Measurements from ENCODE around the gene CASP5. TPM values are rescaled to one million over a fixed set of nuclear protein-coding genes. Genes with fewer than 3 reads are reported as not detected.

CASP5 gene
- total RNA-seq, 2 experiments from 2014 or later = not detected

DNA sequence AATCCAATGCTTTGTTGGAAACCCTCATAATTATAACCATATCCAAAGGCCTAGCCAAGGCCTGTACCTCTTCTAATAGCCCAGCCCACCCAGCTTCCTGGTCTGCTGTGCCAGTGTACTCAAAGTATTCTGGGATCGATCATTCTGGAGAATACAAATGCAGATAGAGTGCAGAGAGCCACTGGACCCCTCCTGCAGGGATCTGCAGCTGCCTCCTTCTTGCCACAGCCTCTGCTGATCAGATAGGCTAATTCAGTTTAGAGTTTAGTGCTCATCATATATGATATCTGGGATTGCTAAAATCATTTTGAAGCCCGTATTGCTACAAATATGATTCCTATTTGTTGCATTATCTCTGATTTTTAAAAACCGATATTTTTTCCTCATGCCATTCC is 17.5 kb downstream of the CASP5 start:
- DNase-seq (no peak), ATAC-seq (no peak)
- no peaks in the 10 kb centered on the region for H3K27me3 Mint-ChIP-seq
- no peak overlapping the region for H3K27ac Mint-ChIP-seq
- no peak overlapping the region for H3K4me3 Mint-ChIP-seq
- peaks cover 5% of the 10 kb centered on the region for H3K4me1 Mint-ChIP-seq (ENCODE audit: low read depth)
- ChIA-PET CTCF (no interaction called here), POLR2A (no interaction called here)
- H3K9me3 Mint-ChIP-seq = no peaks in the 10 kb centered on the region
- no peaks in the 10 kb centered on the region for H3K36me3 Mint-ChIP-seq (ENCODE audit: low read depth)
- no peak for TF ChIP-seq CTCF (IDR thresholded peaks at IDR 0.05)
- intact Hi-C loops (cut with micrococcal nuclease) = loop anchor here (10.0 kb wide), 1 partner anchor 411 kb away; no protein-coding TSS in a partner anchor

- Mint-ChIP-seq H3K4me3 (no peak overlapping the region), H3K27me3 (no peaks in the 10 kb centered on the region), H3K36me3 (ENCODE audit: low read depth) (no peaks in the 10 kb centered on the region), H3K9me3 (no peaks in the 10 kb centered on the region), H3K4me1 (ENCODE audit: low read depth) (peaks cover 7% of the 10 kb centered on the region), H3K27ac (no peak overlapping the region)
- no peak for TF ChIP-seq CTCF (IDR thresholded peaks at IDR 0.05)
- no peak for DNase-seq
- ATAC-seq = no peak
- ChIA-PET CTCF (interaction anchor here (1.1 kb wide), 1 partner anchor 57 kb away, joined by 3 read pairs; no protein-coding TSS in a partner anchor), POLR2A (no interaction called here)
- intact Hi-C loops (cut with micrococcal nuclease) = loop anchor here (10.0 kb wide), 1 partner anchor 409 kb away; no protein-coding TSS in a partner anchor
Measured at GRCh38 chr11:105004021-105004420, 18.9 kb downstream of the CASP5 start.

GRCh38 chr11:105003151-105003550 is 19.8 kb downstream of the CASP5 start:
- Mint-ChIP-seq H3K4me3 (no peak overlapping the region), H3K27ac (no peak overlapping the region), H3K4me1 (ENCODE audit: low read depth) (peaks cover 7% of the 10 kb centered on the region), H3K36me3 (ENCODE audit: low read depth) (no peaks in the 10 kb centered on the region), H3K9me3 (no peaks in the 10 kb centered on the region), H3K27me3 (no peaks in the 10 kb centered on the region)
- ChIA-PET POLR2A (no interaction called here), CTCF (interaction anchor here (1.1 kb wide), 1 partner anchor 56 kb away, joined by 3 read pairs; no protein-coding TSS in a partner anchor)
- no peak for TF ChIP-seq CTCF (IDR thresholded peaks at IDR 0.05)
- DNase-seq (no peak), ATAC-seq (no peak)
- intact Hi-C loops (cut with micrococcal nuclease) = loop anchor here (10.0 kb wide), 1 partner anchor 408 kb away; no protein-coding TSS in a partner anchor

DNA sequence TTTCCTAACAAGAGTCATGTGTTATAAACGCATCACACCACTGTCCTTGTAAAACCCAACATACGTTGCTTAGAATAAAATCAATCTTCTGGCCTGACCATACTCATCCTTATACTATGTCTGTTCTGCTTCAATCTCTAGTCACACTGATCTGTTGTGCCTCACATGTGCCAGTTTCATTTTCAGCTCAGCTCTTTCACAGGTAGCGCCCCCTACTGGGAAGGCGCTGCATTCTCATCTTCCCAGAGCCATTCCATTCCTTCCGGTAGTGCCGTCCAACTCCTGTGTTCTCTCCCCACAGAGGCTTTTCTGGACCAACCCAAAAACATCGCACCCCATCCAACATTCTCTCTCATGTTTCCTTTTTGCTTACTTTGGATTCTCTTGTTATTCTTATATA is 22.2 kb downstream of the CASP5 start:
- TF ChIP-seq CTCF (IDR thresholded peaks at IDR 0.05) = peak; percentile 84
- intact Hi-C loops (cut with micrococcal nuclease) = loop anchor here (10.0 kb wide), 1 partner anchor 406 kb away; no protein-coding TSS in a partner anchor
- ChIA-PET CTCF (interaction anchor here (0.8 to 1.4 kb wide), 5 partner anchors 8 to 392 kb away, joined by 3 to 7 read pairs (median 3); no protein-coding TSS in a partner anchor), POLR2A (no interaction called here)
- no peak overlapping the region for H3K27ac Mint-ChIP-seq
- H3K9me3 Mint-ChIP-seq = no peaks in the 10 kb centered on the region
- H3K36me3 Mint-ChIP-seq (ENCODE audit: low read depth) = no peaks in the 10 kb centered on the region
- no peak overlapping the region for H3K4me3 Mint-ChIP-seq
- no peaks in the 10 kb centered on the region for H3K27me3 Mint-ChIP-seq
- ATAC-seq = peak; percentile 90
- peaks cover 7% of the 10 kb centered on the region for H3K4me1 Mint-ChIP-seq (ENCODE audit: low read depth)
- DNase-seq = peak; percentile 60

GRCh38 chr11:105000167-105000566 is 22.8 kb downstream of the CASP5 start:
- H3K36me3 Mint-ChIP-seq (ENCODE audit: low read depth) = no peaks in the 10 kb centered on the region
- ChIA-PET CTCF (interaction anchor here (0.8 to 1.4 kb wide), 5 partner anchors 9 to 391 kb away, joined by 3 to 7 read pairs (median 3); no protein-coding TSS in a partner anchor), POLR2A (no interaction called here)
- no peaks in the 10 kb centered on the region for H3K27me3 Mint-ChIP-seq
- ATAC-seq (peak; percentile 61), DNase-seq (peak; percentile 37)
- H3K4me3 Mint-ChIP-seq = no peak overlapping the region
- H3K4me1 Mint-ChIP-seq (ENCODE audit: low read depth) = peaks cover 7% of the 10 kb centered on the region
- H3K9me3 Mint-ChIP-seq = no peaks in the 10 kb centered on the region
- no peak for TF ChIP-seq CTCF (IDR thresholded peaks at IDR 0.05)
- no peak overlapping the region for H3K27ac Mint-ChIP-seq
- intact Hi-C loops (cut with micrococcal nuclease) = loop anchor here (10.0 kb wide), 1 partner anchor 405 kb away; no protein-coding TSS in a partner anchor
